ENCODE results near the gene PLEKHA7. TPM values are rescaled to one million over a fixed set of nuclear protein-coding genes. Genes with fewer than 3 reads are reported as not detected.

Gene PLEKHA7
- total and polyA plus RNA-seq, 2 of the 13 experiments (the other 11 are each of a cell fraction or from before 2014, with no cell fraction given), result 17.5 to 18.7 TPM

DNA sequence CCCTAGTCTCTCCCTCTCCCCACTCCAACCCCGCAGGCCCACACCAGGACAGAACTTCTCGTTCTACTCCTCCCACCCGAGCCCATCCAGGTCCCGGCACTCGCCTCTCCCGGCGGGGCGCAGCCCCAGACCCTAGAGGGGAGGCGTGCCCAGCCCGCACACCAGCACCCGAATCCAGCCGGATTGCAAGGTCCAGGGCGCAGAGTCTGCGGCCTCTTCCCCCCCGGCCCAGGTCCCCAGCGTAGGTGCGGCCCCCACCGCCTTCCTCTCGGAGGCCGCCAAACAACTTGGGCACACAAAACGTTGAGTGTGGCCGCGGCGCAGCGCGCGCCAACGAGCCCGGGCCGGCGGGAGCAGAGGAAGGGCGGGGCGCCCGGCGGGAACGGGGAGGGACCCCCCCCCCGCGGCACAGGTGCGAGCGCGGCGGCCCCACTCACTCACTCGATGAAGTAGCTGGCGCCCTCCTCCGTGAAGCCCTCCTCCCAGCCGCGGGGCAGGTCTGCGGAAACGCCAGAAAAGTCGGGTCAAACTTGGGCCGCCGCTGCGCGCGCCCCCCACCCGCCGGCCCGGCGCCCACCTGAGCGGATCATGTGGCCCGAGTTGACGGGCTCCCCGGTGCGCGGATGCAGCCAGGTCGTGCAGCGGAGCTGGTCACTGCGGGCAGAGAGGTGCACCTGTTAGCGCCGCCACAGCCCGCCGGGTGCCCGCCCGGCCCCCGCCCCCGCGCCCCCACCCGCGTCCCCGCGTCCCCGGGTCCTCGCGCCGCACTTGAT, 480 bp downstream of the PLEKHA7 start (continued):
- TF ChIP-seq, protein P1, sequence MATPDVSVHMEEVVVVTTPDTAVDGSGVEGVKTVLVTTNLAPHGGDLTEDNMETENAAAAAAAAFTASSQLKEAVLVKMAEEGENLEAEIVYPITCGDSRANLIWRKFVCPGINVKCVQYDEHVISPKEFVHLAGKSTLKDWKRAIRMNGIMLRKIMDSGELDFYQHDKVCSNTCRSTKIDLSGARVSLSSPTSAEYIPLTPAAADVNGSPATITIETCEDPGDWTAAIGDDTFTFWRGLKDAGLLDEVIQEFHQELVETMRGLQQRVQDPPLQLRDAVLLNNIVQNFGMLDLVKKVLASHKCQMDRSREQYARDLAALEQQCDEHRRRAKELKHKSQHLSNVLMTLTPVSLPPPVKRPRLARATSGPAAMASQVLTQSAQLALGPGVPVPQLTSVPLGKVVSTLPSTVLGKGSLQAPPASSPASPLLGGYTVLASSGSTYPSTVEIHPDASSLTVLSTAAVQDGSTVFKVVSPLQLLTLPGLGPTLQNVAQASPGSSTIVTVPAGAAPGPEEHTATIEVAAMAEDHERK (CRISPR knock-in tag; IDR thresholded peaks at IDR 0.05; ENCODE audit: low read depth), result no peak
- TF ChIP-seq, protein P2, sequence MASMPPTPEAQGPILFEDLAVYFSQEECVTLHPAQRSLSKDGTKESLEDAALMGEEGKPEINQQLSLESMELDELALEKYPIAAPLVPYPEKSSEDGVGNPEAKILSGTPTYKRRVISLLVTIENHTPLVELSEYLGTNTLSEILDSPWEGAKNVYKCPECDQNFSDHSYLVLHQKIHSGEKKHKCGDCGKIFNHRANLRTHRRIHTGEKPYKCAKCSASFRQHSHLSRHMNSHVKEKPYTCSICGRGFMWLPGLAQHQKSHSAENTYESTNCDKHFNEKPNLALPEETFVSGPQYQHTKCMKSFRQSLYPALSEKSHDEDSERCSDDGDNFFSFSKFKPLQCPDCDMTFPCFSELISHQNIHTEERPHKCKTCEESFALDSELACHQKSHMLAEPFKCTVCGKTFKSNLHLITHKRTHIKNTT (CRISPR knock-in tag; IDR thresholded peaks at IDR 0.05), result no peak
- TF ChIP-seq ZZZ3 (CRISPR knock-in tag; IDR thresholded peaks at IDR 0.05; ENCODE audit: borderline replicate concordance) (no peak), ZNF547 (CRISPR knock-in tag; IDR thresholded peaks at IDR 0.05) (no peak), ATF7-NPFF (CRISPR knock-in tag; IDR thresholded peaks at IDR 0.05; ENCODE audit: low read depth) (no peak; the same call in 1 of the 2 replicates), EZH2 (conservative IDR thresholded peaks at IDR 0.05; ENCODE audit: low read depth, low read length) (no peak), STAT5B (CRISPR knock-in tag; IDR thresholded peaks at IDR 0.05) (no peak), ZNF207 (IDR thresholded peaks at IDR 0.05; ENCODE audit: borderline replicate concordance) (no peak), PCBP2 (optimal IDR thresholded peaks at IDR 0.05; ENCODE audit: low read depth, low read length, poor library complexity, severe bottlenecking) (no peak), GATAD1 (CRISPR knock-in tag; IDR thresholded peaks at IDR 0.05) (0 out of 2 replicates have a peak, but pooled peaks have one; percentile 22), KDM5A (IDR thresholded peaks at IDR 0.05; ENCODE audit: borderline replicate concordance, low read length) (no peak), HIVEP1 (CRISPR knock-in tag; IDR thresholded peaks at IDR 0.05) (no peak), ZBTB7A (CRISPR knock-in tag; IDR thresholded peaks at IDR 0.05) (no peak), ZNF570 (CRISPR knock-in tag; IDR thresholded peaks at IDR 0.05; ENCODE audit: borderline replicate concordance) (no peak), PHF21A (CRISPR knock-in tag; IDR thresholded peaks at IDR 0.05) (no peak; the same call in 1 of the 2 replicates), NR2C2 (CRISPR knock-in tag; IDR thresholded peaks at IDR 0.05; ENCODE audit: borderline replicate concordance) (no peak)
- TF ChIP-seq, protein P3, sequence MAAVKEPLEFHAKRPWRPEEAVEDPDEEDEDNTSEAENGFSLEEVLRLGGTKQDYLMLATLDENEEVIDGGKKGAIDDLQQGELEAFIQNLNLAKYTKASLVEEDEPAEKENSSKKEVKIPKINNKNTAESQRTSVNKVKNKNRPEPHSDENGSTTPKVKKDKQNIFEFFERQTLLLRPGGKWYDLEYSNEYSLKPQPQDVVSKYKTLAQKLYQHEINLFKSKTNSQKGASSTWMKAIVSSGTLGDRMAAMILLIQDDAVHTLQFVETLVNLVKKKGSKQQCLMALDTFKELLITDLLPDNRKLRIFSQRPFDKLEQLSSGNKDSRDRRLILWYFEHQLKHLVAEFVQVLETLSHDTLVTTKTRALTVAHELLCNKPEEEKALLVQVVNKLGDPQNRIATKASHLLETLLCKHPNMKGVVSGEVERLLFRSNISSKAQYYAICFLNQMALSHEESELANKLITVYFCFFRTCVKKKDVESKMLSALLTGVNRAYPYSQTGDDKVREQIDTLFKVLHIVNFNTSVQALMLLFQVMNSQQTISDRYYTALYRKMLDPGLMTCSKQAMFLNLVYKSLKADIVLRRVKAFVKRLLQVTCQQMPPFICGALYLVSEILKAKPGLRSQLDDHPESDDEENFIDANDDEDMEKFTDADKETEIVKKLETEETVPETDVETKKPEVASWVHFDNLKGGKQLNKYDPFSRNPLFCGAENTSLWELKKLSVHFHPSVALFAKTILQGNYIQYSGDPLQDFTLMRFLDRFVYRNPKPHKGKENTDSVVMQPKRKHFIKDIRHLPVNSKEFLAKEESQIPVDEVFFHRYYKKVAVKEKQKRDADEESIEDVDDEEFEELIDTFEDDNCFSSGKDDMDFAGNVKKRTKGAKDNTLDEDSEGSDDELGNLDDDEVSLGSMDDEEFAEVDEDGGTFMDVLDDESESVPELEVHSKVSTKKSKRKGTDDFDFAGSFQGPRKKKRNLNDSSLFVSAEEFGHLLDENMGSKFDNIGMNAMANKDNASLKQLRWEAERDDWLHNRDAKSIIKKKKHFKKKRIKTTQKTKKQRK (IDR thresholded peaks at IDR 0.05; ENCODE audit: low read length), result no peak
- TF ChIP-seq, protein P4, sequence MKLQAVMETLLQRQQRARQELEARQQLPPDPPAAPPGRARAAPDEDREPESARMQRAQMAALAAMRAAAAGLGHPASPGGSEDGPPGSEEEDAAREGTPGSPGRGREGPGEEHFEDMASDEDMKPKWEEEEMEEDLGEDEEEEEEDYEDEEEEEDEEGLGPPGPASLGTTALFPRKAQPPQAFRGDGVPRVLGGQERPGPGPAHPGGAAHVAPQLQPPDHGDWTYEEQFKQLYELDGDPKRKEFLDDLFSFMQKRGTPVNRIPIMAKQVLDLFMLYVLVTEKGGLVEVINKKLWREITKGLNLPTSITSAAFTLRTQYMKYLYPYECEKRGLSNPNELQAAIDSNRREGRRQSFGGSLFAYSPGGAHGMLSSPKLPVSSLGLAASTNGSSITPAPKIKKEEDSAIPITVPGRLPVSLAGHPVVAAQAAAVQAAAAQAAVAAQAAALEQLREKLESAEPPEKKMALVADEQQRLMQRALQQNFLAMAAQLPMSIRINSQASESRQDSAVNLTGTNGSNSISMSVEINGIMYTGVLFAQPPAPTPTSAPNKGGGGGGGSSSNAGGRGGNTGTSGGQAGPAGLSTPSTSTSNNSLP (IDR thresholded peaks at IDR 0.05; ENCODE audit: low read depth, low read length), result no peak
- TF ChIP-seq, protein P5, sequence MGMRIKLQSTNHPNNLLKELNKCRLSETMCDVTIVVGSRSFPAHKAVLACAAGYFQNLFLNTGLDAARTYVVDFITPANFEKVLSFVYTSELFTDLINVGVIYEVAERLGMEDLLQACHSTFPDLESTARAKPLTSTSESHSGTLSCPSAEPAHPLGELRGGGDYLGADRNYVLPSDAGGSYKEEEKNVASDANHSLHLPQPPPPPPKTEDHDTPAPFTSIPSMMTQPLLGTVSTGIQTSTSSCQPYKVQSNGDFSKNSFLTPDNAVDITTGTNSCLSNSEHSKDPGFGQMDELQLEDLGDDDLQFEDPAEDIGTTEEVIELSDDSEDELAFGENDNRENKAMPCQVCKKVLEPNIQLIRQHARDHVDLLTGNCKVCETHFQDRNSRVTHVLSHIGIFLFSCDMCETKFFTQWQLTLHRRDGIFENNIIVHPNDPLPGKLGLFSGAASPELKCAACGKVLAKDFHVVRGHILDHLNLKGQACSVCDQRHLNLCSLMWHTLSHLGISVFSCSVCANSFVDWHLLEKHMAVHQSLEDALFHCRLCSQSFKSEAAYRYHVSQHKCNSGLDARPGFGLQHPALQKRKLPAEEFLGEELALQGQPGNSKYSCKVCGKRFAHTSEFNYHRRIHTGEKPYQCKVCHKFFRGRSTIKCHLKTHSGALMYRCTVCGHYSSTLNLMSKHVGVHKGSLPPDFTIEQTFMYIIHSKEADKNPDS (CRISPR knock-in tag; IDR thresholded peaks at IDR 0.05), result no peak
